ENCODE results near the gene PEAK1.

PEAK1 gene

GRCh38 chr15:77400258-77400657, 19.6 kb downstream of the PEAK1 start:
- Histone ChIP-seq H3K14ac (ENCODE audit: low read length) (no peak overlapping the region), H2BK12ac (ENCODE audit: low read length) (no peak overlapping the region), H3K4me2 (ENCODE audit: insufficient read depth, low read length, poor library complexity, severe bottlenecking) (no peak overlapping the region), H3K4me1 (ENCODE audit: control insufficient read depth in 2 of 2, insufficient read depth in 1 of 2, low read depth in 1 of 2, low read length in 2 of 2) (no peaks in the 10 kb centered on the region), H2AK5ac (ENCODE audit: low read depth, low read length) (no peak overlapping the region), H2BK15ac (ENCODE audit: low read length) (no peak overlapping the region), H3K23ac (ENCODE audit: low read depth, low read length, poor library complexity) (no peak overlapping the region), H3K27me3 (ENCODE audit: control insufficient read depth in 3 of 3, insufficient read depth in 3 of 3, low read depth in 1 of 3, low read length in 3 of 3) (no peaks in the 10 kb centered on the region), H3K36me3 (replicated peaks in 1 of 2; ENCODE audit: control insufficient read depth in 2 of 2, insufficient read depth in 2 of 2, low read length in 2 of 2) (no peaks in the 10 kb centered on the region), H4K91ac (ENCODE audit: low read depth, low read length, poor library complexity) (no peak overlapping the region), H3K4me3 (ENCODE audit: low read length in 2 of 2) (no peak overlapping the region), H3K9me3 (replicated peaks in 1 of 2; ENCODE audit: control insufficient read depth in 2 of 2, insufficient read depth in 1 of 2, low read depth in 1 of 2, low read length in 2 of 2) (peaks cover 1 to 22% of the 10 kb centered on the region in 2 donors), H3K27ac (replicated peaks; ENCODE audit: low read length) (no peak overlapping the region), H2BK120ac (ENCODE audit: low read depth, low read length) (no peak overlapping the region), H3K79me1 (ENCODE audit: low read depth, low read length) (no peaks in the 10 kb centered on the region), H3K18ac (ENCODE audit: low read length) (no peak overlapping the region), H3K4ac (ENCODE audit: low read length) (no peak overlapping the region), H4K8ac (ENCODE audit: low read depth, low read length) (no peak overlapping the region), H3K9ac (ENCODE audit: low read depth, low read length, poor library complexity) (no peak overlapping the region), H2AFZ (ENCODE audit: low read length) (no peak overlapping the region), H2BK5ac (ENCODE audit: low read length) (no peak overlapping the region)
- no peak for DNase-seq (ENCODE audit: low spot score)
- WGBS, 2 donors (ENCODE audit: extremely low coverage in 2 of 2, insufficient read length in 2 of 2, insufficient replicate concordance in 1 of 2): no CpG with 5 or more reads among the region's 1 CpG

DNA sequence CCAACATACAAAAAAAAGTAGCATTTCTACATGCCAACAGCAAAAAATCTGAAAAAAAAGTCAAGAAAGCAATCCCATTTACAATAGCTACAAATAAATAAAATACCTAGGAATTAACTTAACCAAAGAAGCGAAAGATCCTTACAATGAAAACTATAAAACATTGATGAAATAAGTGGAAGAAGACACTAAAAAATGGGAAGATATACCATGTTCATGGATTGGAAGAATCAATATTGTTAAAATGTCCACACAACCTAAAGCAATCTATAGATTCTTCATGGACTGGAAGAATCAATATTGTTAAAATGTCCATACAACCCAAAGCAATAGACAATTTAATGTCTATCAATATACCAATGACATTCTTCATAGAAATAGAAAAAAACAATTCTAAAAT, 21.0 kb downstream of the PEAK1 start:
- Histone ChIP-seq H3K9ac (ENCODE audit: low read depth, low read length, poor library complexity) (no peak overlapping the region), H3K14ac (ENCODE audit: low read length) (no peak overlapping the region), H4K91ac (ENCODE audit: low read depth, low read length, poor library complexity) (no peak overlapping the region), H3K27me3 (ENCODE audit: control insufficient read depth in 3 of 3, insufficient read depth in 3 of 3, low read depth in 1 of 3, low read length in 3 of 3) (no peaks in the 10 kb centered on the region), H4K8ac (ENCODE audit: low read depth, low read length) (no peak overlapping the region), H3K27ac (replicated peaks; ENCODE audit: low read length) (no peak overlapping the region), H2AFZ (ENCODE audit: low read length) (no peak overlapping the region), H3K4ac (ENCODE audit: low read length) (no peak overlapping the region), H2BK5ac (ENCODE audit: low read length) (no peak overlapping the region), H2BK120ac (ENCODE audit: low read depth, low read length) (no peak overlapping the region), H2BK15ac (ENCODE audit: low read length) (no peak overlapping the region), H2AK5ac (ENCODE audit: low read depth, low read length) (no peak overlapping the region), H3K4me2 (ENCODE audit: insufficient read depth, low read length, poor library complexity, severe bottlenecking) (no peak overlapping the region), H3K4me3 (ENCODE audit: low read length in 2 of 2) (no peak overlapping the region), H3K36me3 (replicated peaks in 1 of 2; ENCODE audit: control insufficient read depth in 2 of 2, insufficient read depth in 2 of 2, low read length in 2 of 2) (peaks cover 0 to 2% of the 10 kb centered on the region in 2 donors), H3K79me1 (ENCODE audit: low read depth, low read length) (no peaks in the 10 kb centered on the region), H3K4me1 (ENCODE audit: control insufficient read depth in 2 of 2, insufficient read depth in 1 of 2, low read depth in 1 of 2, low read length in 2 of 2) (no peaks in the 10 kb centered on the region), H3K18ac (ENCODE audit: low read length) (no peak overlapping the region), H2BK12ac (ENCODE audit: low read length) (no peak overlapping the region), H3K9me3 (replicated peaks in 1 of 2; ENCODE audit: control insufficient read depth in 2 of 2, insufficient read depth in 1 of 2, low read depth in 1 of 2, low read length in 2 of 2) (peaks cover 4 to 35% of the 10 kb centered on the region in 2 donors), H3K23ac (ENCODE audit: low read depth, low read length, poor library complexity) (no peak overlapping the region)
- WGBS, 2 donors (ENCODE audit: extremely low coverage in 2 of 2, insufficient read length in 2 of 2, insufficient replicate concordance in 1 of 2): no CpG with 5 or more reads among the region's 1 CpG
- DNase-seq (ENCODE audit: low spot score): no peak

DNA sequence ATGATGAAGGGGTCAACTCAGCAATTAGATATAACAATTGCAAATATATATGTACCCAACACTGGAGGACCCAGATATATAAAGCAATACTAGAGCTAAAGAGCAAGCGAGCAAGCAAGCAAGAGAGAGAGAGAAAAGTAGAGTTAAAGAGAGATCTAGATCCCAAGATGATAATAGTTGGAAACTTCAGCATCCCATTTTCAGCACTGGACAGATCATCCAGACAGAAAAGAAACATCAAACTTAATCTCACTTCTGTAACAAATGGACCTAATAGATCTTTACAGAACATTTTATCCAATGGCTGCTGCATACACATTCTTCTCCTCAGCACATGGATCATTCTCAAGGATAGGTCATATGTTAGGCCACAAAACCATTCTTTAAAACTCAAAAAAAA, 23.2 kb downstream of the PEAK1 start:
- Histone ChIP-seq H3K23ac (ENCODE audit: low read depth, low read length, poor library complexity) (no peak overlapping the region), H3K27ac (replicated peaks; ENCODE audit: low read length) (no peak overlapping the region), H4K91ac (ENCODE audit: low read depth, low read length, poor library complexity) (no peak overlapping the region), H4K8ac (ENCODE audit: low read depth, low read length) (no peak overlapping the region), H3K9me3 (replicated peaks in 1 of 2; ENCODE audit: control insufficient read depth in 2 of 2, insufficient read depth in 1 of 2, low read depth in 1 of 2, low read length in 2 of 2) (peaks cover 4 to 40% of the 10 kb centered on the region in 2 donors), H2BK5ac (ENCODE audit: low read length) (no peak overlapping the region), H3K4ac (ENCODE audit: low read length) (no peak overlapping the region), H2BK15ac (ENCODE audit: low read length) (no peak overlapping the region), H3K9ac (ENCODE audit: low read depth, low read length, poor library complexity) (no peak overlapping the region), H2AFZ (ENCODE audit: low read length) (no peak overlapping the region), H3K79me1 (ENCODE audit: low read depth, low read length) (no peaks in the 10 kb centered on the region), H3K36me3 (replicated peaks in 1 of 2; ENCODE audit: control insufficient read depth in 2 of 2, insufficient read depth in 2 of 2, low read length in 2 of 2) (peaks cover 0 to 5% of the 10 kb centered on the region in 2 donors), H3K4me3 (ENCODE audit: low read length in 2 of 2) (no peak overlapping the region), H2BK12ac (ENCODE audit: low read length) (no peak overlapping the region), H3K4me2 (ENCODE audit: insufficient read depth, low read length, poor library complexity, severe bottlenecking) (no peak overlapping the region), H2BK120ac (ENCODE audit: low read depth, low read length) (no peak overlapping the region), H2AK5ac (ENCODE audit: low read depth, low read length) (no peak overlapping the region), H3K14ac (ENCODE audit: low read length) (no peak overlapping the region), H3K4me1 (ENCODE audit: control insufficient read depth in 2 of 2, insufficient read depth in 1 of 2, low read depth in 1 of 2, low read length in 2 of 2) (no peaks in the 10 kb centered on the region), H3K27me3 (ENCODE audit: control insufficient read depth in 3 of 3, insufficient read depth in 3 of 3, low read depth in 1 of 3, low read length in 3 of 3) (no peaks in the 10 kb centered on the region), H3K18ac (ENCODE audit: low read length) (no peak overlapping the region)
- no CpG with 5 or more reads among the region's 1 CpG for WGBS, 2 donors (ENCODE audit: extremely low coverage in 2 of 2, insufficient read length in 2 of 2, insufficient replicate concordance in 1 of 2)
- no peak for DNase-seq (ENCODE audit: low spot score)

DNA sequence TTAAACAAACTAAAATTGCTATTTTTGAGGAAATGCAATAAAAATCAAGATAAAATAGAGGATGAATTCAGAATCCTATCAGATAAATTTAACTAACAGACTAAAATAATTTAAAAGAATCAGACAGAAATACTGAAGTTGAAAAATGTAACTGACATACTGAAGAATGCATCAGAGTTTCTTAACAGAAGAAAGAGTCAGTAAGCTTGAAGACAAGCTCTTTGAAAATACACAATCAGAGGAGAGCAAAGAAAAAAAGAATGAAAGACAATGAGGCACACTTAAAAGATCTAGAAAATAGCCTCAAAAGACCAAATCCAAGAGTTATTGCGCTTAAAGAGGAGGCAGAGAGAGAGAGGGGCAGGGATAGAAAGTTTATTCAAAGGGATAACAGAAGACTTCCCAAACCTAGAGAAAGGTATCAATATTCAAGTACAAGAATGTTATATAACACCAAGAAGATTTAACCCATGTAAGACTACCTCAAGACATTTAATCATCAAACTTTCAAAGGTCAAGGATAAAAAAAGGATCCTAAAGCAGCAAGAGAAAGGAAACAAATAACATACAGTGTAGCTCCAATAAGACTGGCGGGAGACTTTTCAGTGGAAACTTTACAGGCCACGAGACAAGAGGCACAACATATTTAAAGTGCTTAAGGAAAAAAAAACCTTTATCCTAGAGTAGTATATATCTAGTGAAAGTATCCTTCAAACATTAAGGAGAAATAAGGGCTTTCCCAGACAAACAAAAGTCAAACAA, 24.7 kb downstream of the PEAK1 start:
- H2AFZ ChIP-seq (ENCODE audit: low read length): no peak overlapping the region
- no peak overlapping the region for H2AK5ac ChIP-seq (ENCODE audit: low read depth, low read length)
- peaks cover 4 to 37% of the 10 kb centered on the region in 2 donors for H3K9me3 ChIP-seq (replicated peaks in 1 of 2; ENCODE audit: control insufficient read depth in 2 of 2, insufficient read depth in 1 of 2, low read depth in 1 of 2, low read length in 2 of 2)
- DNase-seq (ENCODE audit: low spot score): no peak
- H3K4ac ChIP-seq (ENCODE audit: low read length): no peak overlapping the region
- no peak overlapping the region for H3K9ac ChIP-seq (ENCODE audit: low read depth, low read length, poor library complexity)
- no peak overlapping the region for H2BK120ac ChIP-seq (ENCODE audit: low read depth, low read length)
- no peak overlapping the region for H3K4me3 ChIP-seq (ENCODE audit: low read length in 2 of 2)
- no CpG with 5 or more reads among the region's 3 CpGs for WGBS, 2 donors (ENCODE audit: extremely low coverage in 2 of 2, insufficient read length in 2 of 2, insufficient replicate concordance in 1 of 2)
- no peaks in the 10 kb centered on the region for H3K27me3 ChIP-seq (ENCODE audit: control insufficient read depth in 3 of 3, insufficient read depth in 3 of 3, low read depth in 1 of 3, low read length in 3 of 3)
- H3K18ac ChIP-seq (ENCODE audit: low read length): no peak overlapping the region
- H3K14ac ChIP-seq (ENCODE audit: low read length): no peak overlapping the region
- no peak overlapping the region for H4K91ac ChIP-seq (ENCODE audit: low read depth, low read length, poor library complexity)
- no peak overlapping the region for H2BK5ac ChIP-seq (ENCODE audit: low read length)
- H3K4me2 ChIP-seq (ENCODE audit: insufficient read depth, low read length, poor library complexity, severe bottlenecking): no peak overlapping the region
- H3K36me3 ChIP-seq (replicated peaks in 1 of 2; ENCODE audit: control insufficient read depth in 2 of 2, insufficient read depth in 2 of 2, low read length in 2 of 2): peaks cover 0 to 5% of the 10 kb centered on the region in 2 donors
- H2BK12ac ChIP-seq (ENCODE audit: low read length): no peak overlapping the region
- H3K23ac ChIP-seq (ENCODE audit: low read depth, low read length, poor library complexity): no peak overlapping the region
- no peak overlapping the region for H3K27ac ChIP-seq (replicated peaks; ENCODE audit: low read length)
- H2BK15ac ChIP-seq (ENCODE audit: low read length): no peak overlapping the region
- no peaks in the 10 kb centered on the region for H3K79me1 ChIP-seq (ENCODE audit: low read depth, low read length)
- H3K4me1 ChIP-seq (ENCODE audit: control insufficient read depth in 2 of 2, insufficient read depth in 1 of 2, low read depth in 1 of 2, low read length in 2 of 2): no peaks in the 10 kb centered on the region
- no peak overlapping the region for H4K8ac ChIP-seq (ENCODE audit: low read depth, low read length)
